ENCODE measurements around the gene APLP2.

DNA sequence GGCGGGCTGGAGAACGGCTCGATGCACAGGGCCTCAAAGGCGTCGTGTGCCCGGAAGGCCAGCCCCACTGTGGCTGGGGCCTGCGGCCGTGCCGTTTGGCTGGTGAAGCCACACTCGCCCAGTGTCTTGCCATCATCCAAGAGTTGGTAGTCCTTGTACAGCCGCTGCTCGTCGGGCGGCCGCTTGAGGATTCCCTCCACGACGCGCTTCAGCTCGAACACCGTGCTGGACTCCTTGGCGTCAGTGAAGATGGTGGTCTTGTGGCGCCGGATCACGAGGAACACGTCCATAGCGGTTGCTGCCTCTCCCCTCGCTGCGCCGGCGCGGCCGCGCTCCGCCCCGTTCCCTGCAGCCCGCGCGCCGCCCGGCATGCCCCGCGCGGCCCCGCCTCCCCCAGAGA is 36.8 kb upstream of the APLP2 start:
- TF ChIP-seq, protein P1, sequence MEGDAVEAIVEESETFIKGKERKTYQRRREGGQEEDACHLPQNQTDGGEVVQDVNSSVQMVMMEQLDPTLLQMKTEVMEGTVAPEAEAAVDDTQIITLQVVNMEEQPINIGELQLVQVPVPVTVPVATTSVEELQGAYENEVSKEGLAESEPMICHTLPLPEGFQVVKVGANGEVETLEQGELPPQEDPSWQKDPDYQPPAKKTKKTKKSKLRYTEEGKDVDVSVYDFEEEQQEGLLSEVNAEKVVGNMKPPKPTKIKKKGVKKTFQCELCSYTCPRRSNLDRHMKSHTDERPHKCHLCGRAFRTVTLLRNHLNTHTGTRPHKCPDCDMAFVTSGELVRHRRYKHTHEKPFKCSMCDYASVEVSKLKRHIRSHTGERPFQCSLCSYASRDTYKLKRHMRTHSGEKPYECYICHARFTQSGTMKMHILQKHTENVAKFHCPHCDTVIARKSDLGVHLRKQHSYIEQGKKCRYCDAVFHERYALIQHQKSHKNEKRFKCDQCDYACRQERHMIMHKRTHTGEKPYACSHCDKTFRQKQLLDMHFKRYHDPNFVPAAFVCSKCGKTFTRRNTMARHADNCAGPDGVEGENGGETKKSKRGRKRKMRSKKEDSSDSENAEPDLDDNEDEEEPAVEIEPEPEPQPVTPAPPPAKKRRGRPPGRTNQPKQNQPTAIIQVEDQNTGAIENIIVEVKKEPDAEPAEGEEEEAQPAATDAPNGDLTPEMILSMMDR (IDR thresholded peaks at IDR 0.05): no peak
- no peak for TF ChIP-seq POLR2AphosphoS5 (IDR thresholded peaks at IDR 0.05)
- no peak for TF ChIP-seq POLR2A (IDR thresholded peaks at IDR 0.05)
